Measurements from ENCODE around the gene RNF20.

GRCh38 chr9:101601904-101602765, 68.5 kb downstream of the RNF20 start:
- TF ChIP-seq POLR2A (IDR thresholded peaks at IDR 0.05; ENCODE audit: low read length) (no peak), GATA1 (IDR thresholded peaks at IDR 0.05; ENCODE audit: low read depth, low read length) (no peak)

Measured in erythroblast (primary cell).